Thoracic aorta (tissue), 2 donors: ENCODE data around the gene DBP. TPM values are rescaled to one million over a fixed set of nuclear protein-coding genes. Genes with fewer than 3 reads are reported as not detected.
"Not testable (repeated sequence)": the region's sequence is repeated elsewhere in the genome, so short reads cannot be mapped to it uniquely, and the experiment has no call there.

ENCODE experiments used
- ATAC-seq: fragments of 150-250 bp; one replicate; pipeline ENCODE4 v1.8.0; 2017; ENCODE audit warnings: low read depth; ENCODE audit not compliant: insufficient number of reproducible peaks, low FRiP score
- DNase-seq: peaks from one replicate; pipeline ENCODE4 v3.0.0-alpha.2; 2020; ENCODE audit warnings: low spot score
- H3K27ac ChIP-seq, 2 donors: fragments of 200-600 bp; sonication (generic); 1 replicate in 1 of 2; 2 replicates in 1 of 2; pipeline ENCODE4 v1.5.1; 2016; ENCODE audit warnings: mild to moderate bottlenecking in 2 of 2, moderate library complexity in 2 of 2
- H3K27me3 ChIP-seq: fragments of 200-600 bp; sonication (generic); replicated peaks from 2 replicates; pipeline ENCODE4 v1.6.0; 2016; ENCODE audit warnings: mild to moderate bottlenecking; ENCODE audit not compliant: insufficient read depth
- H3K36me3 ChIP-seq: fragments of 200-600 bp; sonication (generic); one replicate; pipeline ENCODE4 v1.5.1; 2016
- H3K4me1 ChIP-seq, 2 donors: fragments of 200-600 bp; sonication (generic); 1 replicate in 1 of 2; 2 replicates in 1 of 2; pipeline versions ENCODE4 v1.5.1 to v1.6.0; 2016; ENCODE audit warnings: low read depth in 2 of 2, mild to moderate bottlenecking in 1 of 2; ENCODE audit not compliant: control insufficient read depth in 1 of 2
- H3K4me3 ChIP-seq: fragments of 200-600 bp; sonication (generic); 2 replicates; pipeline ENCODE4 v1.5.1; 2016; ENCODE audit warnings: mild to moderate bottlenecking
- H3K9me3 ChIP-seq: fragments of 200-600 bp; sonication (generic); 2 replicates; pipeline ENCODE4 v1.5.1; 2016
- total RNA-seq, 2 donors: library from RNA; depleted of rRNA; stranded (reverse); fragments of >200 nt; gene quantifications; one replicate each; pipeline versions ENCODE4 v1.1.0 to v1.2.3, GENCODE V29; 2016
- TF ChIP-seq, protein P1 (sequence below): fragments of 200-600 bp; sonication (generic); IDR thresholded peaks from one replicate; pipeline ENCODE4 v1.5.1; 2019; ENCODE audit warnings: antibody characterized with exemption

DBP gene
- total RNA-seq, 2 donors from 2014 or later: 3.9 to 15.0 TPM

DNA sequence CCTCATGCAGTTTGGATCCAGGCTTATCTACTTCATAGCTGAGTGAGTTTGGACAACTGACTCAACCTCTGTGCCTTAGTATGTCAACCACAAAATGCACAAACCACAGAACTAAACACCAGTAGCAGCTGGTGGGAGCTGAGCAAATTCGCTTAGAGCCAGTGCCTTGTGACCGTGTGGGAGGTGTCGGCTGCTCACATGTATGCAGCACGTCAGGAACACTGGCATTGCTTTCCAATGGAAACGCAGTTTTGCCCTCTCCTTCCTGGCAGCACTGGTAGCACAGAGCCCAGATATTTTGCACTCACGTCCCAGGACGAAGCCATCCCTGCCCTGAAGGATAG lies 43.9 kb upstream of the DBP start:
- Histone ChIP-seq H3K4me1 (no peaks in the 10 kb centered on the region), H3K27ac (no peak overlapping the region), H3K4me3 (no peak overlapping the region), H3K36me3 (no peaks in the 10 kb centered on the region), H3K9me3 (no peaks in the 10 kb centered on the region), H3K27me3 (no peaks in the 10 kb centered on the region)
- no peak for ATAC-seq
- TF ChIP-seq, protein P1, sequence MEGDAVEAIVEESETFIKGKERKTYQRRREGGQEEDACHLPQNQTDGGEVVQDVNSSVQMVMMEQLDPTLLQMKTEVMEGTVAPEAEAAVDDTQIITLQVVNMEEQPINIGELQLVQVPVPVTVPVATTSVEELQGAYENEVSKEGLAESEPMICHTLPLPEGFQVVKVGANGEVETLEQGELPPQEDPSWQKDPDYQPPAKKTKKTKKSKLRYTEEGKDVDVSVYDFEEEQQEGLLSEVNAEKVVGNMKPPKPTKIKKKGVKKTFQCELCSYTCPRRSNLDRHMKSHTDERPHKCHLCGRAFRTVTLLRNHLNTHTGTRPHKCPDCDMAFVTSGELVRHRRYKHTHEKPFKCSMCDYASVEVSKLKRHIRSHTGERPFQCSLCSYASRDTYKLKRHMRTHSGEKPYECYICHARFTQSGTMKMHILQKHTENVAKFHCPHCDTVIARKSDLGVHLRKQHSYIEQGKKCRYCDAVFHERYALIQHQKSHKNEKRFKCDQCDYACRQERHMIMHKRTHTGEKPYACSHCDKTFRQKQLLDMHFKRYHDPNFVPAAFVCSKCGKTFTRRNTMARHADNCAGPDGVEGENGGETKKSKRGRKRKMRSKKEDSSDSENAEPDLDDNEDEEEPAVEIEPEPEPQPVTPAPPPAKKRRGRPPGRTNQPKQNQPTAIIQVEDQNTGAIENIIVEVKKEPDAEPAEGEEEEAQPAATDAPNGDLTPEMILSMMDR: no peak
- DNase-seq: no peak

DNA sequence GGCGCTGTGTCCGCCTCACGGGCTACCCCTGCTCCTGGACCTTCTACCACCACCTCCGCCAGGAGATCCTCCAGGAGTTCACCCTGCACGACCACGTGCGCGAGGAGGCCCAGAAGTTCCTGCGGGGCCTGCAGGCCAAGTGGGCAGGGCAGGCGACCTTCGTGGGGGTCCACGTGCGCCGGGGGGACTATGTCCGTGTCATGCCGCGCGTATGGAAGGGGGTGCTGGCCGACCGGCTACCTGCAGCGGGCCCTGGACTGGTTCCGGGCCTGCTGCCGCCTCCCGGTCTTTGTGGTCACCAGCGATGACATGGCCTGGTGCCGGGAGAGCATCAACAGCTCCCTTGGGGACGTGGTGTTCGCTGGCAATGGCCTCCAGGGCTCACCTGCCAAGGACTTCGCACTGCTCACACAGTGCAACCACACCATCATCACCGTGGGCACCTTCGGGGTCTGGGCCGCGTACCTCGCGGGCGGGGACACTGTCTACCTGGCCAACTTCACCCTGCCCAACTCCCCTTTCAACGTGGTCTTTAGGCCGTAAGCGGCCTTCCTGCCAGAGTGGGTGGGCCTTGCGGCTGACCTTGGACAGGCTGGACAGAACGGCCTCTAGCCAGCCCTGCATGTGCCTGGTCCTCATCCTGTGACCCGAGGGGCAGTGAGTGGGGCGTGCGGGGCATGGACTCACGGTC lies 43.4 kb upstream of the DBP start:
- no peaks in the 10 kb centered on the region for H3K9me3 ChIP-seq
- no peaks in the 10 kb centered on the region for H3K27me3 ChIP-seq
- TF ChIP-seq, protein P1: no peak
- H3K4me3 ChIP-seq: no peak overlapping the region
- no peaks in the 10 kb centered on the region for H3K36me3 ChIP-seq
- DNase-seq (no peak), ATAC-seq (no peak)
- no peak overlapping the region for H3K27ac ChIP-seq
- no peaks in the 10 kb centered on the region for H3K4me1 ChIP-seq

DNA sequence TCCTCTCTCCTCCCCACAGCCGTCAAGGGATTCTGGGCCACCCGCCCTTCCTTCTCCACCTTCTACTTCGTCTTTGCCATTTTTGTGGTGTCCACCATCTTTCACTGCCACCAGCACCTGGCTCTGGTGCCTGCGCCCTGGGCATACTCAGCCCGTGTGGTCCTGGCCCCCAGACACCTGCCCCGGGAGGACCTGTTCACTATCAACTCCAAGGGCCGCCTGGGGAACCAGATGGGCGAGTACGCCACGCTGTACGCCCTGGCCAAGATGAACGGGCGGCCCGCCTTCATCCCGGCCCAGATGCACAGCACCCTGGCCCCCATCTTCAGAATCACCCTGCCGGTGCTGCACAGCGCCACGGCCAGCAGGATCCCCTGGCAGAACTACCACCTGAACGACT lies 42.8 kb upstream of the DBP start:
- not testable (repeated sequence) for H3K9me3 ChIP-seq, DNase-seq, H3K27ac ChIP-seq, H3K4me1 ChIP-seq, H3K4me3 ChIP-seq, H3K27me3 ChIP-seq, H3K36me3 ChIP-seq, ATAC-seq

DNA sequence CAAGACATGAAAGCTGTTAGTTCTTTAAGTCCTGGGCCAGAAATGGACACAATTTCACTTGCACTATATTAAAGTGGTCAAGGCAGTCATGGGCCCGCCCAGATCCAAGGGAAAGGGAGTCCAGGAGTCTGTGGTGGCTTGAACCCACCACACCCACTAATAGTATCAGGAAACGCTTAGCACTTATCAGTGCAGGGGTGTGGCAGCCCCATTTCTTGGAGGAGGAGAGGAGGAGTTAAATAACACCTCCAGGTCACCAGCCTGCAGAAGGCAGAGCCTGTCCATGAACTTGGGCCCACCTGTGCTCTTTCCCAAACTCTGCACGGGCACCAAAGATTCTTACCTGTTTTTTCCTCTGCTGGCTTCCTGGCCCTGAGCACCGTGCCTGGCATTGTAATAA lies 41.0 kb upstream of the DBP start:
- Histone ChIP-seq H3K27ac (no peak overlapping the region), H3K27me3 (no peaks in the 10 kb centered on the region), H3K4me1 (peaks cover 0 to 3% of the 10 kb centered on the region in 2 donors), H3K36me3 (no peaks in the 10 kb centered on the region), H3K9me3 (no peaks in the 10 kb centered on the region), H3K4me3 (no peak overlapping the region)
- ATAC-seq: no peak
- DNase-seq: no peak
- TF ChIP-seq, protein P1: no peak

DNA sequence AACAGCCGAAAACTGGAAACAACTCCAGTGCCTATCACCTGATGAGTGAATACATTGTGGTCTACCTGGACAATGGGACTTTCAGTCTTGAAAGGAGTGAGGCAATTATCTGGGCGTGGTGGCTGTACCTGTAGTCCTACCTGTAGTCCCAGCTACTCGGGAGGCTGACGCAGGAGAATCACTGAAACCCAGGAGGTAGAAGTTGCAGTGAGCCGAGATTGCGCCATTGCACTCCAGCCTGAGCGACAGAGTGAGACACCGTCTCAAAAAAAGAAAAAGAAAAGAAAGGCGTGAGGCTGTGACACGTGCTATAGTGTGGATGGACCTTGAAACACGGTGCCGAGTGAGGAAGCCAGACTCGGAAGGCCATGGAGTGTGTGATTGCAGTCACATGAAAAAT lies 39.7 kb upstream of the DBP start:
- Histone ChIP-seq H3K27ac (no peak overlapping the region), H3K27me3 (no peaks in the 10 kb centered on the region), H3K4me3 (no peak overlapping the region), H3K9me3 (no peaks in the 10 kb centered on the region), H3K4me1 (peaks cover 0 to 3% of the 10 kb centered on the region in 2 donors), H3K36me3 (no peaks in the 10 kb centered on the region)
- ATAC-seq: no peak
- TF ChIP-seq, protein P1: no peak
- DNase-seq: no peak

DNA sequence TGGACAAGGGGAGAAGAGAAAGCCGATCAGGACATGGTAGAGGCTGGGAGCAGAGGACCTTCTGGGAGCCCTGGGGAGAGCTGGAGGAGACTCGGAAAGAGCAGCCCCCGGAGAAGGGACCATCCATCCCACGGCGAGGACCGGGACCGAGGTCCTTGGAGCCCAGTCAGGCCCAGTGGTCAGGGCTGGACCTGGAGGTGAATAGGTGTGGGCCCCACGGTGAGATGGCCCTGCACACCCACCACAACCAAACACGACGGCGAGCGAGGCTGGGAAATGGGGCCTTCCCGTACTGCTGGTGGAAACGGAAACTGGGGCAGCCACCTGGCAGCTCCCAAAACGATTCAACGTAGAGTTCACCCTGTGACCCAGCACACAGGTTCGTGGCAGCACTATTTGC lies 39.3 kb upstream of the DBP start:
- DNase-seq: no peak
- H3K27ac ChIP-seq: no peak overlapping the region
- H3K9me3 ChIP-seq: no peaks in the 10 kb centered on the region
- H3K27me3 ChIP-seq: no peaks in the 10 kb centered on the region
- TF ChIP-seq, protein P1: no peak
- no peak for ATAC-seq
- H3K4me3 ChIP-seq: no peak overlapping the region
- H3K36me3 ChIP-seq: no peaks in the 10 kb centered on the region
- H3K4me1 ChIP-seq: peaks cover 0 to 3% of the 10 kb centered on the region in 2 donors
